ENCODE results near the gene LRMDA. TPM values are rescaled to one million over a fixed set of nuclear protein-coding genes. Genes with fewer than 3 reads are reported as not detected.

The LRMDA gene
- total RNA-seq, 4 donors from 2014 or later, result 2.2 to 7.8 (median 4.5) TPM

DNA sequence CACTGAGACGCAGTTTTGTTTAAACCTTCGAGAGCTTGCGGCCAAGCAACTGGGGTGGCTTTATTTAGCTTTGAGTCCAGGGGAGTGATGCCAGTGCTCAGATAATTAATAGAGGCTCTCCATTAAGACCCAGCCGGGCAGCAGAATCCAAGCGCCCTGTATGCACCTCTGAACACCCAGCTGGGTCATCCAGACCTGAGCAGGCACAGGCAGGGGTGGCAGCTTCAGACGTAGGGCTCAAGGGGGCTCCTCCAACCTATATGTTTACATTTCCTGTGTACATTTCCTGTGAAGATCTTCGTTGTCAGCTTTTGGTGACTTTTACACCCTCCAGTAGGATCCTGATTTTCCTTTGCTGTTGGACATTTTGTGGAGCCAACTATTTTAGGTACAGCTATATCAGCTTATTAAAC is 719.5 kb downstream of the LRMDA start:
- WGBS, 2 donors (ENCODE audit: low coverage in 1 of 2), result 63 to 90% methylated on average over 6 to 7 of the region's 7 CpGs
- in situ Hi-C loops (cut with MboI; ENCODE audit: low pct_ligation_motif_present in 1 of 4, low pct_unique_long_range_greater_than_20kb in 1 of 4, low sequenced_read_pairs in 3 of 4), result no loop called here
- DNase-seq, result no peak

DNA sequence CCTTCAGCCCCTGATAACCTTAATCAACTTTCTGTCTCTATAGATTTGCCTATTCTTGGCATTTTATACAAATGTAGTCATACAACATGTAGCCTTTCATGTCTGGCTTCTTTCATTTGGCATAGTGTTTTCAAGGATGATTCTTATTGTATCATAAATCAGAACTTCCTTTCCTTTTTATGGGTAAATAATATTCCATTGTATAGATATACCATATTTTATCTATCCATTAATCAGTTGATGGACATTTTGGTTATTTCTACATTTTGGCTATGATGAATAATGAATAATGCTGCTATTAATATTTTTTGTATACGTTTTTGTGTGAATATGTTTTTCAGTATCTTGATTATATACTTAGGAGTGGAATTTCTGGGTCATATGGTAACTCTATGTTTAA is 720.8 kb downstream of the LRMDA start:
- Histone ChIP-seq H3K36me3 (no peaks in the 10 kb centered on the region), H3K4me1 (peaks cover 0 to 12% (median 2%) of the 10 kb centered on the region in 4 donors), H3K27me3 (no peaks in the 10 kb centered on the region), H3K4me3 (no peak overlapping the region), H3K27ac (no peak overlapping the region), H3K9me3 (peaks cover 0 to 3% of the 10 kb centered on the region in 2 donors)
- no peak for TF ChIP-seq POLR2AphosphoS5 (IDR thresholded peaks at IDR 0.05)
- no peak for TF ChIP-seq POLR2A (IDR thresholded peaks at IDR 0.05)
- no peak for DNase-seq
- in situ Hi-C loops (cut with MboI; ENCODE audit: low pct_ligation_motif_present in 1 of 4, low pct_unique_long_range_greater_than_20kb in 1 of 4, low sequenced_read_pairs in 3 of 4), result no loop called here
- 43 to 82% methylated on average over 1 of the region's 1 CpG for WGBS, 2 donors (ENCODE audit: low coverage in 1 of 2)
- intact Hi-C loops (cut with DNase I; ENCODE audit: low total_unique reads), result no loop called here

More for the DNA sequence above, 719.5 kb downstream of the LRMDA start:
- no peaks in the 10 kb centered on the region for H3K27me3 ChIP-seq
- no peaks in the 10 kb centered on the region for H3K36me3 ChIP-seq
- H3K4me3 ChIP-seq, result no peak overlapping the region
- H3K27ac ChIP-seq, result peak overlapping the region; percentile 35 to 72 (median 48)
- peaks cover 0 to 3% of the 10 kb centered on the region in 2 donors for H3K9me3 ChIP-seq
- TF ChIP-seq POLR2AphosphoS5 (IDR thresholded peaks at IDR 0.05) (no peak), POLR2A (IDR thresholded peaks at IDR 0.05) (no peak), EP300 (IDR thresholded peaks at IDR 0.05; ENCODE audit: low read depth) (no peak)
- TF ChIP-seq, protein P1, sequence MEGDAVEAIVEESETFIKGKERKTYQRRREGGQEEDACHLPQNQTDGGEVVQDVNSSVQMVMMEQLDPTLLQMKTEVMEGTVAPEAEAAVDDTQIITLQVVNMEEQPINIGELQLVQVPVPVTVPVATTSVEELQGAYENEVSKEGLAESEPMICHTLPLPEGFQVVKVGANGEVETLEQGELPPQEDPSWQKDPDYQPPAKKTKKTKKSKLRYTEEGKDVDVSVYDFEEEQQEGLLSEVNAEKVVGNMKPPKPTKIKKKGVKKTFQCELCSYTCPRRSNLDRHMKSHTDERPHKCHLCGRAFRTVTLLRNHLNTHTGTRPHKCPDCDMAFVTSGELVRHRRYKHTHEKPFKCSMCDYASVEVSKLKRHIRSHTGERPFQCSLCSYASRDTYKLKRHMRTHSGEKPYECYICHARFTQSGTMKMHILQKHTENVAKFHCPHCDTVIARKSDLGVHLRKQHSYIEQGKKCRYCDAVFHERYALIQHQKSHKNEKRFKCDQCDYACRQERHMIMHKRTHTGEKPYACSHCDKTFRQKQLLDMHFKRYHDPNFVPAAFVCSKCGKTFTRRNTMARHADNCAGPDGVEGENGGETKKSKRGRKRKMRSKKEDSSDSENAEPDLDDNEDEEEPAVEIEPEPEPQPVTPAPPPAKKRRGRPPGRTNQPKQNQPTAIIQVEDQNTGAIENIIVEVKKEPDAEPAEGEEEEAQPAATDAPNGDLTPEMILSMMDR (IDR thresholded peaks at IDR 0.05), result no peak
- intact Hi-C loops (cut with DNase I; ENCODE audit: low total_unique reads), result no loop called here
- peaks cover 0 to 12% (median 2%) of the 10 kb centered on the region in 4 donors for H3K4me1 ChIP-seq

DNA sequence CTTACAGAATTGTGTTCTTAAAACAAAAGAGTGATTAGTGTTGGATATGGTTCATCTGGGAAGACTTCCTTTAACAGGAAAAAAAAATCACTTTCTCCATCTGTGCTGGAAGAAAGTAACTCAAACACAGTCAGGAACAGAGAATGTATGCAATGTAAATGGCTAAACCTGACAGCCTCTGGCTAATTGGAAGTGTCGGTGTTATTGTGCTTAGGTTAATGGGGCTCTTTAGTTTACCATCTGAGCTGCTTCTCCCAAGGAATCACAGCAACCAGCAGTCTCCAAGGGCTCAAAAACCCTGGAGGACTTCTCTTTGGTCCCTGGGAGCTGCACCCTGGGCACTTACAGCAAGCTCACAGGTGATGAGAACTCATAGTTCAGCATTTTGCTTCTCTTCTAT is 724.5 kb downstream of the LRMDA start:
- peaks cover 0 to under 1% (median 0%) of the 10 kb centered on the region in 4 donors for H3K4me1 ChIP-seq
- H3K27ac ChIP-seq, result no peak overlapping the region
- no peak overlapping the region for H3K4me3 ChIP-seq
- 78 to 81% methylated on average over 1 of the region's 1 CpG for WGBS, 2 donors (ENCODE audit: low coverage in 1 of 2)
- intact Hi-C loops (cut with DNase I; ENCODE audit: low total_unique reads) (no loop called here), in situ Hi-C loops (cut with MboI; ENCODE audit: low pct_ligation_motif_present in 1 of 4, low pct_unique_long_range_greater_than_20kb in 1 of 4, low sequenced_read_pairs in 3 of 4) (no loop called here)
- H3K27me3 ChIP-seq, result no peaks in the 10 kb centered on the region
- H3K36me3 ChIP-seq, result no peaks in the 10 kb centered on the region
- no peak for TF ChIP-seq POLR2AphosphoS5 (IDR thresholded peaks at IDR 0.05)
- TF ChIP-seq EP300 (IDR thresholded peaks at IDR 0.05; ENCODE audit: low read depth), result no peak
- no peak for TF ChIP-seq POLR2A (IDR thresholded peaks at IDR 0.05)
- TF ChIP-seq, protein P1 (IDR thresholded peaks at IDR 0.05), result no peak
- DNase-seq, result no peak
- H3K9me3 ChIP-seq, result peaks cover 0 to 3% of the 10 kb centered on the region in 2 donors

DNA sequence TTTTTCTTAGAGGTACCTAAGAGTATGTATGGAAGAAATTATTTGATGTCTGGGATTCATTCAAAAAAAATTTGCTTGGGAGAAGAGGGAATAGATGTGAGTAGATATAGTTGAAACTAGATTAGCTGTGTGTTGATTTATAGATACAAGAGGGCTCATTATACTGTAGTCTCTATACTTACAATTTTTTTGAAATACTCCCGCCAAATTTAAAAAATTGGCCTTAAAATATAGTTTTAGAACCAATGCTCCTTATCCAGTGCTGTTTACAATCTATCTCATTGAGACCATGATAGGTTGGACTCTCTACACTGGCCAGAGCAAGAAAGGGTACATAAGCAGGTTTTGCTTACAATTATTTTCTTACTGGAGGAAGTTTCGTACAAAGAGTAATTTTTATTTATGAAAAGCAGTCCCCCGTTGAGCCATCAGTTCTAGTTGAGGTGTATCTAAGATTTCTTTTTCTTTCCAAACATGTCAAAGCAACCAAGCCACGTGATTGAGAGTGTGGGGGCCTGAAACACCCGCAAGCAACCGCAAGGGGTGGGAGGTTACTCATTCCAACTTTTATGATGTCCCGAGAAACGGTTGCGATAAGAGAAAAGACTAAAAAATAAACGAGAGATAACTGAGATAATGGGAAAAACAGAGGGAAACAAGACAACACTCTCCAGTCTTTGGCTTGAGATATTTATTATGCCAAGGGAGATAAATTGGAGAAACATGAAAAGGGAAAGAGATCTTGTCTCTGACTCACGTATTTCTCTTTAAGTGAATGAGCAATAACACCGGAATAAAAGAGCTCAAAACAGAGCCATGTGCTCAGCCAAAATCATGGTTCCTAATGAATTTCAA is 729.2 kb downstream of the LRMDA start:
- in situ Hi-C loops (cut with MboI; ENCODE audit: low pct_ligation_motif_present in 1 of 4, low pct_unique_long_range_greater_than_20kb in 1 of 4, low sequenced_read_pairs in 3 of 4), result no loop called here
- no peak for DNase-seq
- TF ChIP-seq EP300 (IDR thresholded peaks at IDR 0.05; ENCODE audit: low read depth) (no peak), POLR2AphosphoS5 (IDR thresholded peaks at IDR 0.05) (no peak), POLR2A (IDR thresholded peaks at IDR 0.05) (no peak)
- TF ChIP-seq, protein P1 (IDR thresholded peaks at IDR 0.05), result no peak
- no peak overlapping the region for H3K4me3 ChIP-seq
- no peaks in the 10 kb centered on the region for H3K9me3 ChIP-seq
- H3K27me3 ChIP-seq, result no peaks in the 10 kb centered on the region
- no peak overlapping the region for H3K27ac ChIP-seq
- H3K36me3 ChIP-seq, result no peaks in the 10 kb centered on the region
- no peaks in the 10 kb centered on the region for H3K4me1 ChIP-seq
- intact Hi-C loops (cut with DNase I; ENCODE audit: low total_unique reads), result no loop called here
- 78 to 85% methylated on average over 12 of the region's 12 CpGs for WGBS, 2 donors (ENCODE audit: low coverage in 1 of 2)

Data from transverse colon (tissue), 4 donors.